Hepatic stellate cell (primary cell): Measurements from ENCODE around the gene RNU7-1.

Source experiments
- DNase-seq: peaks from one replicate; pipeline ENCODE4 v3.0.0; 2011; ENCODE audit warnings: low spot score

The RNU7-1 gene

GRCh38 chr12:6965026-6965661 lies 21.5 kb downstream of the RNU7-1 start:
- DNase-seq, result peak; percentile 90

- DNase-seq, result peak; percentile 6
Measured at GRCh38 chr12:6965714-6966113, 22.1 kb downstream of the RNU7-1 start.

- DNase-seq, result no peak
Measured at GRCh38 chr12:6966351-6966750, 22.7 kb downstream of the RNU7-1 start.

GRCh38 chr12:6967651-6968100 lies 24.1 kb downstream of the RNU7-1 start:
- no peak for DNase-seq

- DNase-seq, result no peak
Measured at GRCh38 chr12:6968426-6968825, 24.8 kb downstream of the RNU7-1 start.

- peak; percentile 13 for DNase-seq
Measured at GRCh38 chr12:6970096-6970527, 26.5 kb downstream of the RNU7-1 start.

GRCh38 chr12:6974180-6974579 lies 30.6 kb downstream of the RNU7-1 start:
- DNase-seq, result no peak

- no peak for DNase-seq
Measured at GRCh38 chr12:6975297-6976032, 31.8 kb downstream of the RNU7-1 start.

GRCh38 chr12:6977653-6978052 lies 34.0 kb downstream of the RNU7-1 start:
- no peak for DNase-seq

GRCh38 chr12:6978188-6978587 lies 34.6 kb downstream of the RNU7-1 start:
- DNase-seq, result no peak

- no peak for DNase-seq
Measured at GRCh38 chr12:6978611-6979011, 35.0 kb downstream of the RNU7-1 start.

- DNase-seq, result no peak
Measured at GRCh38 chr12:6979021-6979420, 35.4 kb downstream of the RNU7-1 start.

GRCh38 chr12:6979453-6979852 lies 35.8 kb downstream of the RNU7-1 start:
- no peak for DNase-seq

- no peak for DNase-seq
Measured at GRCh38 chr12:6980075-6980474, 36.5 kb downstream of the RNU7-1 start.

- DNase-seq, result no peak
Measured at GRCh38 chr12:6980740-6981139, 37.1 kb downstream of the RNU7-1 start.

- DNase-seq, result no peak
Measured at GRCh38 chr12:6981152-6982052, 37.8 kb downstream of the RNU7-1 start.

GRCh38 chr12:6982532-6982931 lies 38.9 kb downstream of the RNU7-1 start:
- no peak for DNase-seq

GRCh38 chr12:6987956-6988553 lies 44.4 kb downstream of the RNU7-1 start:
- no peak for DNase-seq
